Ishikawa (cell line): ENCODE measurements around the gene PRKN.

ENCODE experiments used
- EP300 ChIP-seq: IDR thresholded peaks from 2 replicates; pipeline ENCODE4 v1.6.1; 2012; ENCODE audit warnings: borderline replicate concordance
- RAD21 ChIP-seq: IDR thresholded peaks from 2 replicates; pipeline ENCODE4 v1.6.1; 2012; ENCODE audit warnings: low read depth
- ZBTB7A ChIP-seq: IDR thresholded peaks from 2 replicates; pipeline ENCODE4 v1.6.1; 2012; ENCODE audit warnings: low read depth
- TF ChIP-seq, protein P1 (sequence below): IDR thresholded peaks from 2 replicates; pipeline ENCODE4 v1.6.1; 2012
- TF ChIP-seq, protein P2 (sequence below): IDR thresholded peaks from 2 replicates; pipeline ENCODE4 v1.6.1; 2012

DNA sequence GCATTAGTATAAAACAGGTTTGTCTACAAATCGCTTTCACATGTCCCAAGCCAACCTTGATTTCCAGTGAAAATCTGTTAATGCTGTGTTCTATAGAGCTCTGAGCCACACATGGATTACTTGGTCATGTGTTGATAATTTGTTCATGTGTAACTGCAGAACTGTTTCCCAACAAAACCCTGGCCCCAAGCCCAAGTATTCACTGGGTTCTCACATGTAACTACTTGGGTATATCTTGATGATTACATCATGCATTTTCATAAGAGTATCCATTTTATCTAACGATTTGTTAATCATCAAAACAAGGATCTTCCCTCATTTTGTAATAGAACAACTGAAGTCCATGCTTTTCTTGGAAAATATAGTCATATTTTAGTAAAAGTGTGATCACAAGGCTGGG is 657.6 kb downstream of the PRKN start:
- TF ChIP-seq, protein P1, sequence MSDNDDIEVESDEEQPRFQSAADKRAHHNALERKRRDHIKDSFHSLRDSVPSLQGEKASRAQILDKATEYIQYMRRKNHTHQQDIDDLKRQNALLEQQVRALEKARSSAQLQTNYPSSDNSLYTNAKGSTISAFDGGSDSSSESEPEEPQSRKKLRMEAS: no peak
- TF ChIP-seq, protein P2, sequence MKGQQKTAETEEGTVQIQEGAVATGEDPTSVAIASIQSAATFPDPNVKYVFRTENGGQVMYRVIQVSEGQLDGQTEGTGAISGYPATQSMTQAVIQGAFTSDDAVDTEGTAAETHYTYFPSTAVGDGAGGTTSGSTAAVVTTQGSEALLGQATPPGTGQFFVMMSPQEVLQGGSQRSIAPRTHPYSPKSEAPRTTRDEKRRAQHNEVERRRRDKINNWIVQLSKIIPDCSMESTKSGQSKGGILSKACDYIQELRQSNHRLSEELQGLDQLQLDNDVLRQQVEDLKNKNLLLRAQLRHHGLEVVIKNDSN: no peak
- TF ChIP-seq RAD21 (no peak), EP300 (no peak), ZBTB7A (no peak)
